Prostate gland (tissue), 2 donors: ENCODE measurements around the gene GNA15.

Experiments used
- CTCF ChIP-seq, 4 experiments: fragments of 200-600 bp in 2 of 4; fragments of 450-650 bp in 2 of 4; sonication (generic) in 2 of 4; IDR thresholded peaks; 1 replicate in 3 of 4; 2 replicates in 1 of 4; pipeline ENCODE4 v1.5.1; 2016 to 2019; ENCODE audit warnings: antibody characterized with exemption in 4 of 4, mild to moderate bottlenecking in 2 of 4, moderate library complexity in 2 of 4
- POLR2A ChIP-seq: fragments of 450-650 bp; IDR thresholded peaks from one replicate; pipeline ENCODE4 v1.6.1; 2016; ENCODE audit warnings: antibody characterized with exemption, mild to moderate bottlenecking

DNA sequence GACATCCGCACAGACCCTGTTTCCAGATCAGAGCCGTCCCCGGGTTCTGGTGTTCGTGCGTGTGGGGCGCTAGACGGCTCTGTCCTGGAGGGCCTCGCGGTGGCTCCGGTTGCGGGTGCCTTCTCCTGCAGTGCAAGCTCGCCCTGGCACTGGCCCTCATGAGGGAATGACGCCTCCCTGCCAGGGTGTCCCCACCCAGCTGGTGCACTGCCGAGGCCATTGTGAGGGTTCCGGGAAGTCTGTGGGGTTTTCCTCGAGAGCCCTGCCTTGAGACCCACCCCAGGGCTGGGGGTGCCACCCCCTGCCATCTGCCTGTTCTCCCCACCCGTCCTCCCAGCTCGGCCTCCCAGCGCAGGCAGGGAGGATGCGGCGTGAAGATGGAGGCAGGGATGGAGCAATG, 19.2 kb upstream of the GNA15 start:
- TF ChIP-seq CTCF (IDR thresholded peaks at IDR 0.05) (no peak), POLR2A (no peak)
